GM19324 (cell line): ENCODE results near the gene CHN2.
"Not testable (repeated sequence)": the region's sequence is repeated elsewhere in the genome, so short reads cannot be mapped to it uniquely, and the experiment has no call there.

Experiments used
- ATAC-seq: cut with Tn5 transposase; IDR thresholded peaks from one replicate; pipeline ENCODE4 v1.9.1; 2021; ENCODE audit warnings: mild to moderate bottlenecking, moderate library complexity; ENCODE audit not compliant: unreplicated experiment, low FRiP score

The CHN2 gene

DNA sequence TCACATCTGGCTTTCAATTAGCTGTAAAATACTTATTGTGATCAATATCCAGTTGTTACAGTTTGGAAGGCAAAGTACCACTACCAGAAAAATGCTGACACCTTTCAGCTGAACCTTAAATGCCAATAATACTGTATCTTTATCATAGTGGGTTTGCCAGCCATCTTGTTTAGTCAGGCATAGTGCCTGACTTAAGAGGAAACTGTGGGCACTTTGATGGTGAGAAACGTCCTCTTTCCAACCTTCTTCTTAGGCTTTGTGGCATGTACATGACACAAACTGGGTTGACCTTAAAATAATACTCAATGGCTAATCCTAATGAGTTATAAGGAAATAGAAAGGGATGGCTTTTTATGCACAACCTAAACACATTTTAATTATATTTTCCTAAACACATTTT, 316.8 kb downstream of the CHN2 start:
- ATAC-seq = no peak

DNA sequence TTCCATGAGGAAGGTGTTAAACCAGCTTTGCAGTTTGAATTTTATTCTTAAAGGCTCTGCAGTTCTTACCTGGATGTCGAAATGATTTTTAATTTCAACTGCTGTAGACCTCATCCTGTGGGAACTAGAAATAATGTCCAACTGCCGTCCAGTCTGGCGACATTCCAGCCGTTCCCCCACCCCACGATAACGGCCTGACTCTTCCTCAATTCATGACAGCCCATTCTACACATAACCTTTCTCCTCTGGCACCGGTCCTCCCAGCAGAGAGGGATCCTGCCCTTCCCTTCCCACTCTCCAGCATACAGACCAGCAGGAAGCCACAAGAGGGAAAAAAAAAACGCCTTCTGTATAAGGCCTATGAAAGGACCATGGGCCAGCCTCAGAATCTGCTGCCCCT, 317.3 kb downstream of the CHN2 start:
- no peak for ATAC-seq

DNA sequence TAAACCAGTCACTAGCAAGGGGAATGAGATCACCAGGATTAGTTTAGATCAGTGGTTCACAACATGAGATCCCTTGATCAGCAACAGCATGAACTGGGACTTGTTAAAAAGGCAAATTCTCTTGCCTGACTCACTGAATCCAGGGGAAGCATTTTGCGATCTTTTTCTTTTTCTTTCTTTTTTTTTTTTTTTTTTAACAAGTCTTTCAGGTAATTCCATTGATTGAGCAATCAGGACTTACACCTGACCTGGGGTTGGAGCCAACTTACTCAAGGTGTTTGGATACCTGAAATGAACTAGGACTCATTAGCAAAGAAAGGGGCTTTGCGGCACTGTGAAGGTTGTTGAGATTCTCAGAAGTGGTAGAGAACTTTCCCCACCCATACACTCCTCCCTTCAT, 321.9 kb downstream of the CHN2 start:
- no peak for ATAC-seq

DNA sequence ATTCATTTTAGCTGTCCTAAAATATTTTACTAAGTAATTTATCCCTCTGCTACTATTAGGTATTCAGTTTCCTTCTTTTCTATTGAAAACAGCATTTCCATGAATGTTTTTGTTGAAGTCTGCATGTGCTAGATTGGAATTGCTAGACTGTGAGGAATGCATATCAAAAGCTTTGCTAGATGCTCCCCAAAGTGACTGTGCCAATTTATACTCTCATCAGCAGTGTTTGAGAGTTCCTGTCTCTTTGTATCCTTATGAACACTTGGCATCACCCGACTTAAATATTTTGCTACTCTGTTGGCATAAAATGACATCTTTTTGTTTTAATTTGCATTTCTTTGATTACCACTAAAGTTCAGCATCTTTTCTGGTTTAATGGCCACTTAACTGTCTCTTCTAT, 324.0 kb downstream of the CHN2 start:
- no peak for ATAC-seq

DNA sequence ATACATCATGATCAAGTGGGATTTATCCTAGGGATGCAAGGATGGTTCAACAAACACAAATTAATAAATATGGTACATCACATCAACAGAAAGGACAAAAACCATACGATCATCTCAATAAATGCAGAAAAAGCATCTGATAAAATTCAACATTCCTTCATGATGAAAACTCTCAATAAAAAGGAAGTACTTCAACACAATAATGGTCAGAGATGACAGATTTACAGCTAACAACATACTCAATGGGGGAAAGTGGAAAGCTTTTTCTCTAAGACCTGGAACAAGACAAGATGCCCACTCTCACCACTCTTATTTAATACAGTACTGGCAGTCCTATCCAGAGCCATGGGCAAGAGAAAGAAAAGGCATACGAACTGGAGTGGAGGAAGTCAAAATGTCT, 329.2 kb downstream of the CHN2 start:
- ATAC-seq = no peak

DNA sequence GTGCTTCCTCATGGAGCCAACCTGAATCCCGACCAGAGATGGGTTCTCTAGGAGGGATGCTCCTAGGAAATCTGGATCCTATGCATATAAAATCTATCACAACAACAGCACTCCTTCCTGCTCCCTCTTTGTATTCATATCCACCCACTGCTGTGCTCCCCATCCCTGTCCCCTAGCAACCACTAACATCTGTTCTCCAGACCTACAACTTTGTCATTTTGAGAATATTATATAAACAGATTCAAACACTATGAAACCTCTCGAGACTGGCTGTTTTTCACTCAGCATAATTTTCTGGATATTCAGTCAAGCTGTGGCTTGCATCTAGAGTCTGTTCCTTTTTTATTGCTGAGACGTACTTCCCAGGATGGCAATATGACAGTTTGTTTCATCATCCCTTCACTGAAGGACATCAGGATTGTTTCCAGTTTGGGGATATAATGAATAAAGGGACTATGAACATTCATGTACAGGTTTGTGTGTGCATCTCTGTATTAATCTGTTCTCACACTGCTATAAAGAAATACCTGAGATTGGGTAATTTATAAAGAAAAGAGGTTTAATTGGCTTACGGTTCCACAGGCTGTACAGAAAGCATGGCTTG, 333.0 kb downstream of the CHN2 start:
- no peak for ATAC-seq

DNA sequence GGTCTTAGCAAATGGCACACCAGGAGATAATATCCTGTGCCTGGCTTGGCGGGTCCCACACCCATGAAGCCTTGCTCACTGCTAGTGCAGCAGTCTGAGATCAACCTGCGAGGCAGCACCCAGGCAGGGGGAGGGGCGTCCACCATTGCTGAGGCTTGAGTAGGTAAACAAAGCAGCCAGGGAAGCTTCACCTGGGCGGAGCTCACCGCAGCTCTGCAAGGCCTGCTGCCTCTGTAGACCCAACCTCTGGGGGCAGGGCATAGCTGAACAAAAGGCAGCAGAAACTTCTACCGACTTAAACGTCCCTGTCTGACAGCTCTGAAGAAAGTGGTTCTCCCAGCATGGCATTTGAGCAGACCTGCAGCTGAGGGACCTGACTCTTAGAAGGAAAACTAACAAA, 334.0 kb downstream of the CHN2 start:
- ATAC-seq = not testable (repeated sequence)
